ENCODE results near the gene XPR1. TPM values are rescaled to one million over a fixed set of nuclear protein-coding genes. Genes with fewer than 3 reads are reported as not detected.

Gene XPR1
- total RNA-seq, 4 donors from 2014 or later = 15.8 to 26.7 (median 22.8) TPM

DNA sequence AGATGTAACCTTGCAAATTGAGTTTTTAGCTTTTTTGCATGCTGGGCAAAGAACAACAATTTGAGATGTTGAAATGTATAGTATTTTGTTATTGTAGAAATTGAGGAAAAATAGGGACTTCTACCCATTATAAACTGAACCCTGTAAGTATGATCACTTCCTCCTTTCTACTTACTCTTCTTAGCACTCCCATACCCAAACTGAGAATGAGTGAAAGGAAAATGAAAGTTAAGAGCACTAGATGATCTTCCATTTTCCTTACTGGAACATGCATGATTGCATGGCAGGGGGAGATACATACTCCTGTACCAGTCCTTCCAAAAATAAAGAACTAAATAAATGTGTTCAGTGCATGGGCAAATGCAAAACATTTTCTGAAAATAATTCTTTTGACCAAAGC lies 173.5 kb downstream of the XPR1 start:
- intact Hi-C loops (cut with DNase I) = no loop called here
- Histone ChIP-seq H3K27ac (replicated peaks in 1 of 4) (no peak overlapping the region), H3K36me3 (peaks cover 0 to 34% (median 13%) of the 10 kb centered on the region in 4 donors), H3K9me3 (no peaks in the 10 kb centered on the region), H3K4me1 (no peaks in the 10 kb centered on the region), H3K27me3 (no peaks in the 10 kb centered on the region), H3K4me3 (no peak overlapping the region)
- no peak for DNase-seq (ENCODE audit: extremely low spot score)
- TF ChIP-seq EP300 (IDR thresholded peaks at IDR 0.05) = no peak
- no peak for TF ChIP-seq POLR2AphosphoS5 (IDR thresholded peaks at IDR 0.05)
- TF ChIP-seq POLR2A (IDR thresholded peaks at IDR 0.05; ENCODE audit: low read depth) = no peak

DNA sequence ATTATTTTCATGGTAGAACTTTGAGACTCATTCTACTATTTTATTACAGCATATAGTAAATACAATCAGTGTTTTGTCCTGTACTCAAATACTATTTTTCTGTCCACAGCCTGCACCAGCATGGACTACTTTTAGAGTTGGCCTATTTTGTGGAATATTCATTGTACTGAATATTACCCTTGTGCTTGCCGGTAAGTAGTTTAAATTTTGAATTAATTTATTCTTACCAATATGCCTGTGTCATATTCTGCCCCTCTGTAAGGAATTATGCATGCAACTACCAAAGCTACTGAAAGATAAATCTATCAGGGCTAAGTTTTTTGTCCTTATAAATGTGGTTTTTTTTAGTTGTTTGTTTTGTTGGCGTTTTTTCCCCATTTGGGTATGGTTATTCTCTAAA lies 179.5 kb downstream of the XPR1 start:
- 92% methylated on average over 2 of the region's 2 CpGs for WGBS

DNA sequence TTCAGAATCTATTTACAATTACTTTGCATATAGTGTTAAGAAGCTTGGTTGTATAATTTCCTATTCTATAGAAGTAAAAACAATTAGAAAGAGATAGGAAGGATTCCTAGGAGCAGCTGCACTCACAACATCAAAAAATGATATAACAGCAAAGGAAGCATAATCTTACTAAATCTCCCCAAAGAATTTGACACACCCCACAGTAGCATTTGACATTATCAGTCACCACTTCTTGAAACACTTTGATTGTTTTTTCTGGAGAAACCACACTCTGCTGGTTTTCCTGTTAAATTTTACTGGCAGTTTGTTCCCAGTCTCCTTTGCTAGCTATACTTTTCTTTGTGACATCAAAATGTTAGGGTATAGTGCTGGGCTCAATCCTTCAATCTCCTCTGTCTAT lies 180.1 kb downstream of the XPR1 start:
- no peak for DNase-seq (ENCODE audit: extremely low spot score)
- Histone ChIP-seq H3K27me3 (no peaks in the 10 kb centered on the region), H3K9me3 (no peaks in the 10 kb centered on the region), H3K36me3 (peaks cover 0 to 47% (median 17%) of the 10 kb centered on the region in 4 donors), H3K27ac (replicated peaks in 1 of 4) (no peak overlapping the region), H3K4me3 (no peak overlapping the region), H3K4me1 (no peaks in the 10 kb centered on the region)
- TF ChIP-seq, protein P1, sequence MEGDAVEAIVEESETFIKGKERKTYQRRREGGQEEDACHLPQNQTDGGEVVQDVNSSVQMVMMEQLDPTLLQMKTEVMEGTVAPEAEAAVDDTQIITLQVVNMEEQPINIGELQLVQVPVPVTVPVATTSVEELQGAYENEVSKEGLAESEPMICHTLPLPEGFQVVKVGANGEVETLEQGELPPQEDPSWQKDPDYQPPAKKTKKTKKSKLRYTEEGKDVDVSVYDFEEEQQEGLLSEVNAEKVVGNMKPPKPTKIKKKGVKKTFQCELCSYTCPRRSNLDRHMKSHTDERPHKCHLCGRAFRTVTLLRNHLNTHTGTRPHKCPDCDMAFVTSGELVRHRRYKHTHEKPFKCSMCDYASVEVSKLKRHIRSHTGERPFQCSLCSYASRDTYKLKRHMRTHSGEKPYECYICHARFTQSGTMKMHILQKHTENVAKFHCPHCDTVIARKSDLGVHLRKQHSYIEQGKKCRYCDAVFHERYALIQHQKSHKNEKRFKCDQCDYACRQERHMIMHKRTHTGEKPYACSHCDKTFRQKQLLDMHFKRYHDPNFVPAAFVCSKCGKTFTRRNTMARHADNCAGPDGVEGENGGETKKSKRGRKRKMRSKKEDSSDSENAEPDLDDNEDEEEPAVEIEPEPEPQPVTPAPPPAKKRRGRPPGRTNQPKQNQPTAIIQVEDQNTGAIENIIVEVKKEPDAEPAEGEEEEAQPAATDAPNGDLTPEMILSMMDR (IDR thresholded peaks at IDR 0.05) = no peak
- no peak for TF ChIP-seq POLR2A (IDR thresholded peaks at IDR 0.05; ENCODE audit: low read depth)
- no peak for TF ChIP-seq POLR2AphosphoS5 (IDR thresholded peaks at IDR 0.05)
- TF ChIP-seq EP300 (IDR thresholded peaks at IDR 0.05) = no peak
- intact Hi-C loops (cut with DNase I) = no loop called here

More for the DNA sequence above, 179.5 kb downstream of the XPR1 start:
- peaks cover 0 to 51% (median 19%) of the 10 kb centered on the region in 4 donors for H3K36me3 ChIP-seq
- no peak for TF ChIP-seq POLR2AphosphoS5 (IDR thresholded peaks at IDR 0.05)
- TF ChIP-seq, protein P1 (IDR thresholded peaks at IDR 0.05) = no peak
- TF ChIP-seq EP300 (IDR thresholded peaks at IDR 0.05) = no peak
- TF ChIP-seq POLR2A (IDR thresholded peaks at IDR 0.05; ENCODE audit: low read depth) = no peak
- H3K9me3 ChIP-seq = no peaks in the 10 kb centered on the region
- H3K27me3 ChIP-seq = no peaks in the 10 kb centered on the region
- no peak overlapping the region for H3K27ac ChIP-seq (replicated peaks in 1 of 4)
- no peaks in the 10 kb centered on the region for H3K4me1 ChIP-seq
- intact Hi-C loops (cut with DNase I) = no loop called here
- DNase-seq (ENCODE audit: extremely low spot score) = no peak
- no peak overlapping the region for H3K4me3 ChIP-seq

DNA sequence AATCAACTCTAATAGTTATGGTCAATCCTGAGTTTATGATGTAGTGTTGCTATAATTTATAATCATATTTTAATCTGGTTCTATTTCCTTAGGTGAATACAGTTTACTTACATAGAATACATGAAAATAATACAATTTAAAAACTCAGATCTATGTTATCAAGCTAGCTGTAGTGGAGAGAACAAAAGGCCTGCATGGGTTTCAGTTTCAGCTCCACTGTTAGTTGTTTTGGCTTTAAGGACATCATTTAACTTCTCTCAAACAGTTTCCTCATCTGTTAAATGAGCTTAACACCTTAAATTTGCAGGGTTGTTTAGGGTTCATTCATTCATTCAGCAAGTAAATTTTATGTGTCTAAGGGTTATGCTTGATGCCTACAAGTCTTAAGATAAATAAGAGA lies 182.4 kb downstream of the XPR1 start:
- H3K27me3 ChIP-seq = no peaks in the 10 kb centered on the region
- H3K9me3 ChIP-seq = no peaks in the 10 kb centered on the region
- DNase-seq (ENCODE audit: extremely low spot score) = no peak
- peaks cover 0 to 29% (median 9%) of the 10 kb centered on the region in 4 donors for H3K36me3 ChIP-seq
- TF ChIP-seq POLR2AphosphoS5 (IDR thresholded peaks at IDR 0.05) = no peak
- TF ChIP-seq EP300 (IDR thresholded peaks at IDR 0.05) = no peak
- no peak for TF ChIP-seq POLR2A (IDR thresholded peaks at IDR 0.05; ENCODE audit: low read depth)
- TF ChIP-seq, protein P1 (IDR thresholded peaks at IDR 0.05) = no peak
- intact Hi-C loops (cut with DNase I) = no loop called here
- no peaks in the 10 kb centered on the region for H3K4me1 ChIP-seq
- H3K27ac ChIP-seq (replicated peaks in 1 of 4) = no peak overlapping the region
- no peak overlapping the region for H3K4me3 ChIP-seq

DNA sequence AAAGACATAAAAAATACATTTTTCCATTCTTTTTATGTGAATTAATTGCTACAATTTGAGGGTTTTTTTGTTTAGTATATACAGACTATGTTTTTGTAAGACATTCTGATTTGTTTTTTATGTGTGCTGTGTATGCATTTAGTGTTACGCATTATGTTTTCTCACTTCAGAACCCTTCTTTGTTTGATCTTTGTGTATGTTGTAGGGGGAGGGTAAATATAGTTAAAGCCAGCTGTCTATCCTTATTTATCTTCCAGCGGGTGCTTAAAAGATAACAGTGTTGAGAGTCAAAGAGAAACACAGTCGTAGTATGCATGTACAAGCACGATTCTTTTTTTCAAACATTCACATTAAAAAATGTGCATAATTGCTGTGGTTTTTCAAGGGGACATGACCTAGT lies 183.4 kb downstream of the XPR1 start:
- TF ChIP-seq EP300 (IDR thresholded peaks at IDR 0.05) = no peak
- TF ChIP-seq POLR2AphosphoS5 (IDR thresholded peaks at IDR 0.05) = no peak
- TF ChIP-seq, protein P1 (IDR thresholded peaks at IDR 0.05) = no peak
- no peak for TF ChIP-seq POLR2A (IDR thresholded peaks at IDR 0.05; ENCODE audit: low read depth)
- DNase-seq (ENCODE audit: extremely low spot score) = no peak
- H3K27me3 ChIP-seq = no peaks in the 10 kb centered on the region
- H3K9me3 ChIP-seq = no peaks in the 10 kb centered on the region
- intact Hi-C loops (cut with DNase I) = no loop called here
- 82% methylated on average over 4 of the region's 4 CpGs for WGBS
- no peak overlapping the region for H3K27ac ChIP-seq (replicated peaks in 1 of 4)
- H3K36me3 ChIP-seq = peaks cover 0 to 26% (median 9%) of the 10 kb centered on the region in 4 donors
- H3K4me1 ChIP-seq = no peaks in the 10 kb centered on the region
- no peak overlapping the region for H3K4me3 ChIP-seq

All from esophagus muscularis mucosa (tissue), 4 donors.